Heart left ventricle (tissue), 16 donors: Measurements from ENCODE around the gene DLGAP1. TPM values are rescaled to one million over a fixed set of nuclear protein-coding genes. Genes with fewer than 3 reads are reported as not detected.

ENCODE experiments used
- ATAC-seq, 4 donors: fragments of 200-7000 bp; cut with Tn5 transposase; one replicate each; pipeline ENCODE4 v1.9.1; 2020 to 2022; ENCODE audit warnings: moderate library complexity in 4 of 4, mild to moderate bottlenecking in 3 of 4, moderate number of reproducible peaks in 1 of 4
- DNase-seq, 5 donors: peaks; one replicate each; pipeline ENCODE4 v3.0.0-alpha.2; 2020
- H3K27ac ChIP-seq, 12 donors: fragments of 200-600 bp; sonication (generic) in 4 of 12; one replicate each; pipeline versions ENCODE4 v1.5.0 to v1.8.0; 2016 to 2022; ENCODE audit warnings: mild to moderate bottlenecking in 2 of 12
- H3K27me3 ChIP-seq, 9 donors: fragments of 200-600 bp; sonication (generic) in 2 of 9; one replicate each; pipeline versions ENCODE4 v1.5.1 to v1.8.0; 2016 to 2022; ENCODE audit warnings: mild to moderate bottlenecking in 3 of 9
- H3K36me3 ChIP-seq, 9 donors: fragments of 200-600 bp; sonication (generic) in 2 of 9; one replicate each; pipeline versions ENCODE4 v1.5.0 to v1.8.0; 2018 to 2022; ENCODE audit warnings: mild to moderate bottlenecking in 2 of 9
- H3K4me1 ChIP-seq, 12 donors: fragments of 200-600 bp; sonication (generic) in 4 of 12; one replicate each; pipeline versions ENCODE4 v1.5.0 to v1.8.0; 2016 to 2022; ENCODE audit warnings: mild to moderate bottlenecking in 3 of 12
- H3K4me3 ChIP-seq, 12 donors: fragments of 200-600 bp; sonication (generic) in 4 of 12; one replicate each; pipeline versions ENCODE4 v1.5.0 to v1.8.0; 2017 to 2022; ENCODE audit warnings: mild to moderate bottlenecking in 9 of 12, moderate library complexity in 4 of 12
- H3K9me3 ChIP-seq, 12 donors: fragments of 200-600 bp; sonication (generic) in 4 of 12; one replicate each; pipeline versions ENCODE4 v1.5.0 to v1.8.0; 2016 to 2022; ENCODE audit warnings: mild to moderate bottlenecking in 1 of 12
- CTCF ChIP-seq, 12 donors: fragments of 200-600 bp; sonication (generic) in 4 of 12; IDR thresholded peaks; one replicate each; pipeline versions ENCODE4 v1.5.0 to v1.8.0; 2018 to 2022; ENCODE audit warnings: antibody characterized with exemption in 12 of 12, mild to moderate bottlenecking in 5 of 12
- POLR2A ChIP-seq, 2 donors: fragments of 450-650 bp; IDR thresholded peaks; one replicate each; pipeline ENCODE4 v1.6.1; 2017; ENCODE audit warnings: antibody characterized with exemption in 2 of 2, mild to moderate bottlenecking in 2 of 2, moderate library complexity in 2 of 2
- WGBS, 4 donors: extraction: QIAGEN DNeasy Blood & Tissue Kit in 2 of 4; methylation state at CpG; one replicate each; pipeline versions ENCODE4 v1.1.5 to v1.1.7; 2013 to 2018; 5-methylcytosine and 5-hydroxymethylcytosine counted together
- intact Hi-C, 10 donors: fragments of 100-400 bp; cut with DNase I; formaldehyde crosslinking; loops; one replicate each; pipeline versions ENCODE4 v1.11.1 to v1.14.2; 2022
- polyA plus RNA-seq, 2 donors: library from polyadenylated mRNA; stranded (reverse); fragments of 200-250 nt; gene quantifications; one replicate each; pipeline ENCODE4 v1.2.3, GENCODE V29; 2013
- total RNA-seq, 9 donors: library from RNA; depleted of rRNA in 2 of 9; stranded (reverse); fragments of >200 nt in 2 of 9; fragmentation: NEBNext Ultra II Directional in 3 of 9; extraction: Animal tissue kit (Norgen Biotek cat#: 25700) in 3 of 9; gene quantifications; one replicate each; pipeline versions ENCODE4 v1.1.0 to v1.2.4, GENCODE V29; 2016 to 2023
- donor health status: ischemic (EF 13 %, LVEDD 7.1; RV severe dilation, severe dysfunction).
- donor health status: healthy with polysubstance abuse.
- donor health status: DM: no; HTN: yes; CAD: no.
- donor health status: DM: no; HTN: no; CAD: no.
- donor health status: ischemic (EF 25% LVEDD 6.9; RV normal size, moderate dysfunction).
- donor health status: ischemic (EF 25% LVEDD 5.7; RV mildly dilated, moderate dysfunction).
- donor health status: healthy.
- donor health status: DM: yes; HTN: yes; CAD: no.
- donor health status: ischemic (EF 35%, LVEDD 5.7; RV mildly dilated, moderate dysfunction).
- donor health status: nonischemic (EF 11% LVEDD 7.7; RV severe dilation, severe dysfunction).
- donor health status: DM: yes; HTN: yes; CAD: no.
- donor health status: PGD.
- donor health status: ischemic (EF 29% LVEDD 5.4; RV normal size, mild dysfunction).
- donor health status: nonischemic (EF 23%, LVEDD 6.1; RV moderate dilation, normal function).

DLGAP1 gene
- total and polyA plus RNA-seq, 11 donors: 0.10 to 5.5 (median 0.40) TPM; not detected in 1

DNA sequence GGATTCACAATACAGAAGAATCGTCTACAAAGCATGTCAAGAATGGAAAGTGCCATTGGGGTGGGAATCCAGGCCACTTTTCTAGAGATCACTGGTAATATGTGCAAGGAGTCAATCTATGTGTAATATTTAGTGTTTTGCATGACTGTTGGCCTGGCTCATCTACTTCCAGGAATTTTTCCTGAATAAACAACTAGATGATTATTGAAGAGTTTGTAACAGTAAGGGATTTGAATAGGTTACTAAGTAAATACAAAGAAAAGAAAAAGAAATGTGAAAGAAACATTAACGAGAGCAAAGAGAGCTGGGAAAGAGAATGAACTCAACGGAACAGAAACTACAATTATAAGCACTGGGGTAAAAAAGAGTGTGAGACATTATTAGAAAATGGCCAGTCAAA, 599.1 kb downstream of the DLGAP1 start:
- no peaks in the 10 kb centered on the region for H3K4me1 ChIP-seq
- intact Hi-C loops: loop anchor here in 2 of 10 donors (5.0 to 10.0 kb wide), 2 partner anchors 61 to 136 kb away; no protein-coding TSS in a partner anchor
- TF ChIP-seq CTCF (IDR thresholded peaks at IDR 0.05) (no peak), POLR2A (IDR thresholded peaks at IDR 0.05) (no peak)
- H3K4me3 ChIP-seq: no peak overlapping the region
- H3K27me3 ChIP-seq: no peaks in the 10 kb centered on the region
- no peak overlapping the region for H3K27ac ChIP-seq
- no peak for ATAC-seq
- no peak for DNase-seq
- WGBS, 4 donors: 91 to 96% (median 94%) methylated on average over 3 of the region's 3 CpGs
- H3K36me3 ChIP-seq: no peaks in the 10 kb centered on the region
- H3K9me3 ChIP-seq: peaks cover 0 to 14% (median 0%) of the 10 kb centered on the region in 12 donors

DNA sequence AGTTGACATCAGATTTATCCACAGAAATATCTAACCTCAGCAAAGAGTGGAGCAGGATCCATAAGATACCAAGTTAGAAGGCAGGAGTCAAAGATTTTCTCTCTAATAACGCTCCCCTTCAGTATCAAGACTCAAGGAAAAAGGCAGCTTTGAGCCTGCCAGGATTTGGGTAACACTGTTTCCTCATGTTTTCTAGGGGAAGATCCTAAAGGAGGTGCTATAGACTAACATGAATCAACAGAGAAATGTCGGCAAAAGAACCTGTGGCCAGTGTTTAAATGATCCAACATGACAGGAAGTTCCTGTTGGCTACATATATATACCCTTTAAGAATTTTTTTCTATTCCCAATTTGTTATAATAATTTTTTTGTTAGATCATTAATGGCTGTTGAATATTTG, 602.8 kb downstream of the DLGAP1 start:
- Histone ChIP-seq H3K27me3 (no peaks in the 10 kb centered on the region), H3K4me1 (no peaks in the 10 kb centered on the region), H3K27ac (no peak overlapping the region), H3K9me3 (peaks cover 0 to 15% (median 0%) of the 10 kb centered on the region in 12 donors), H3K4me3 (no peak overlapping the region), H3K36me3 (no peaks in the 10 kb centered on the region)
- no peak for TF ChIP-seq POLR2A (IDR thresholded peaks at IDR 0.05)
- TF ChIP-seq CTCF (IDR thresholded peaks at IDR 0.05): peak in 7 of 12 donors; percentile 7 to 40 (median 14)
- ATAC-seq: no peak
- WGBS, 4 donors: 67 to 80% (median 73%) methylated on average over 2 of the region's 2 CpGs
- intact Hi-C loops: loop anchor here in 1 of 10 donors (10.0 kb wide), 1 partner anchor 58 kb away; no protein-coding TSS in a partner anchor
- no peak for DNase-seq

DNA sequence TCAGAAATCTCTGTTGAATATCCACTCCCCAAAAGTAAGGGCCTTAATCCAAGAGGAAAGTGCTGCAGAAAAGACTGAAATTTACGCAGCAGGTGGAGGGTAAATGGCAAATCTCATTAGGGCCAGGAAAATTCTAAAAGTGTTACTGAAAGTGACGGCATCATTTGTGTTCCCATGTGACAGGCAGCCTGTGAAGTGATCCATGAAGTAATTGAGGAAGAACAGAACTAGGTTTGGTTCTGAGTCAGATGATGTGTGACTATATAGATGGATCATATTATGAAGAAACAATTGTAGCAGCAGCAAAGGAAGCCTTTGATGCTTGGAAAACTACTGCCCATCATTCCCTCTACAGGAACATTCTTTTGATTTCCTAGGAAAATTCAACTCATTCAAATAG, 603.9 kb downstream of the DLGAP1 start:
- no peaks in the 10 kb centered on the region for H3K4me1 ChIP-seq
- TF ChIP-seq POLR2A (IDR thresholded peaks at IDR 0.05): no peak
- TF ChIP-seq CTCF (IDR thresholded peaks at IDR 0.05): no peak
- H3K27ac ChIP-seq: no peak overlapping the region
- DNase-seq (no peak), ATAC-seq (no peak)
- no peaks in the 10 kb centered on the region for H3K36me3 ChIP-seq
- intact Hi-C loops: loop anchor here in 1 of 10 donors (10.0 kb wide), 1 partner anchor 56 kb away; no protein-coding TSS in a partner anchor
- H3K27me3 ChIP-seq: no peaks in the 10 kb centered on the region
- no peak overlapping the region for H3K4me3 ChIP-seq
- H3K9me3 ChIP-seq: peaks cover 0 to 15% (median 0%) of the 10 kb centered on the region in 12 donors
- 91 to 96% (median 94%) methylated on average over 2 of the region's 2 CpGs for WGBS, 4 donors

- H3K4me1 ChIP-seq: no peaks in the 10 kb centered on the region
- H3K9me3 ChIP-seq: peaks cover 0 to 15% (median 0%) of the 10 kb centered on the region in 12 donors
- H3K27me3 ChIP-seq: no peaks in the 10 kb centered on the region
- H3K4me3 ChIP-seq: no peak overlapping the region
- WGBS, 4 donors: 83 to 90% (median 88%) methylated on average over 3 of the region's 3 CpGs
- H3K36me3 ChIP-seq: no peaks in the 10 kb centered on the region
- ATAC-seq (no peak), DNase-seq (no peak)
- TF ChIP-seq POLR2A (IDR thresholded peaks at IDR 0.05) (no peak), CTCF (IDR thresholded peaks at IDR 0.05) (no peak)
- intact Hi-C loops: no loop called here
- no peak overlapping the region for H3K27ac ChIP-seq
Observed at GRCh38 chr18:3848316-3848715, 606.8 kb downstream of the DLGAP1 start.
